Measurements from ENCODE around the gene DUS3L.

Gene DUS3L

DNA sequence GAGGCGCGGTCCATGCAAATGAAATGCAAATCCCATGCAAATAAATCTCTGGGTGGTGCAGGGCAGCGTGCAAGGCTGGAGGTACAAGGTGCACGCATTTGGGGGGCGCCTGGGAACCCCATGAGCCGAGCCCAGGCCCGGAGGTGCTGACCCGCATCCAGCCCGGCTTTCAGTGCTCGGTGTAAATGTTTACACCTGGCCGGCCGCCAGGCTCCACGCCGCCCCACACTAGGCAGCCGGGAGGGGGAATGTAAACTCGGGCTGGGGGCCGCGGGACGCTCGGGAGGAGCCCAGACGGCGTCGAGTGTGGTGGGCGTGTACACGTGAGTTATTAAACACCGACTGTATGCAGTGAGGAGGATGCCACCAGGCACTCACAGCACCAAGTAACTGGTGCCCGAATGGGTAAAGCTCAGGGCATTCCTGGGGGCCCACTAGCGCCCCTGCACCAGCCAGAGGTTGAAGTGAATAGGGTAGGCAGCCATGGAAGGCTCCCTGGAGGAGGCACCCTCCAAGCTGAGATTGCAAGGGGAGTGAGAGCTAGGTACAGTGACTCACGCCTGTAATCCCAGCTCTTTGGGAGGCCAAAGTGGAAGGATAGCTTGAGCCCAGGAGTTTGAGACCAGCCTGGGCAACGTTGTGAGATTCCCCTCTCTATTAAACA is 31.4 kb upstream of the DUS3L start:
- no peak for DNase-seq (ENCODE audit: low read depth in 2 of 2)

DNA sequence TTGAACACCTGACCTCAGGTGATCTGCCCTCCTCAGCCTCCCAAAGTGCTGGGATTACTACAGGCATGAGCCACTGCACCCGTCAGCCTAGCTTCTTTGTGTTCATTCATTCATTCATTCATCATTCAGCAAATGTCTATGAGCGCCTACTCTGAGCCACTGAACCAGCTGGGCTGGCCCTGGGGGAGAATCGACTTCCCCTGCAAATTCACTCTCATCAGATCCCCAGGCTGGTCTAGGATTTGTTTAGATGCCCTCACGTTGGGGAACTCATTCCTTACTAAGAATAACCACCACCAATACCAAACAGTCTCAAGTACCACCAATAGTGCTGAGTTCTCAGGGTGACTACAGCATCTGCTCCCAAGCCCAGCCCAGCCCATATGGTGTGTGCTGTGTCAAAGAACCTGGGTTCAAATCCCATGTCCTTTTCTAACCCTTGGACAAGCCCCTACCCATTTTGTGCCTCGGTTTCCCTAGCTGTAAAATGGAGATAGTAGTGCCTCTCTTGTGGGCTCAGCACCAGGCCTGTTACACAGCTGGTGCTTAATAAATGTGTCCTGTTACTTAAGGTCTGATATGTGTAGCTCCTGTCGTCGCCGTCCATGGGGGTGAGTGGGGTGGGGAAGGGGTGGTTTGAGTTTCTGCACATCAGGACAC is 30.7 kb upstream of the DUS3L start:
- DNase-seq (ENCODE audit: low read depth in 2 of 2) = no peak

DNA sequence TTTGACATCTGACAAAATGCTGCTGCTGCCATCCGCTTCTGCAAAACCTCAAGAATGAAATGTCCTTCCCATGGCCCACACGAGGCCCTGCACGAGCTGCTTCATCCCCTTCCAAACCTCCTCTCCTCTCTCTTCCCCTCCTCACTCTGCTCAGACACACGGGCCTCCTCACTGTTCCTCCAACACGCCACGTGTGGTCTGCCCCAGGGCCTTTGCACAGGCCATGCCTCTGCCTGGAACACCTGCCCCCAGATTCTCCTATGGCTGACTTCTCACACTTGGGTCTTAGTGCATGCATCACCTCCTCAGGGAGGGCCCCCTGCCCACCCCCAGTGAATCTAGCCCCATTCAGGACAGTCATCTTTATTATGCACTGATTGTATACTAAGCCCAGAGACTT is 29.8 kb upstream of the DUS3L start:
- DNase-seq (ENCODE audit: low read depth in 2 of 2) = no peak

DNA sequence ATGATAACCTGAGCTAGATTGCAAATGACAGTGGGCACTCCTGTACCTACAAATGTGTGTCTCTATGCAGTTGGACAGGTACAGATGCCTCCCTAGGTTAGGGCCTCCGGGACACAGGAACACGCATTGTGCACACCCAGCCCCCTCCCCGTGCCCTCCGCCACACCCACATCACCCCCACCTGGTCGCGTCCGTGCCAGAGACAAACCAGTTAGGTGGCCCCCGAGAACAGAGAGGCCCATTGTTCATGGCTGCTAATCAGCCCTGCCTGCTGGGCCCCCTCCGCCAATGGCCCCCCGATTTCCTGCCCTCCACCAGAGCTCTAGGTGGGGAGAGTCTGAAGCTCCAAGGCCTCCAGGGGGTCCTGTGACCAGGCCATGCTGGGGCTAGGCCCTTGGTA is 27.6 kb upstream of the DUS3L start:
- no peak for DNase-seq (ENCODE audit: low read depth in 2 of 2)

DNA sequence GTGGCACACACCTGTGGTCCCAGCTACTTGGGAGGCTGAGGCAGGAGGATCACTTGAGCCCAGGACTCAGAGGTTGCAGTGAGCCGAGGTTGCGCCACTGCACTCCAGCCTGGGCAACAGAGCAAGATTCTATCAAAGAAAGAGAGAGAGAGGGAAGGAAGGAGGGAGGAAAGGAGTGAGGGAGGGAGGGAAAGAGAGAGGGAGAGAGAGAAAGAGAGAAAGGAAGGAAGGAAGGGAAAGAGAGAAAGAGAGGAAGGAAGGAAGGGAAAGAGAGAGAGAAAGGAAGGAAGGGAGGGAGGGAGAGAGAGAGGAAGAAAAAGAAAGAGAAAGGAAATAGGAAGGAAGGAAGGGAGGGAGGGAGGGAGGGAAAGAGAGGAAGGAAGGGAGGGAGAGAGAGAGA is 26.3 kb upstream of the DUS3L start:
- no peak for DNase-seq (ENCODE audit: low read depth in 2 of 2)

DNA sequence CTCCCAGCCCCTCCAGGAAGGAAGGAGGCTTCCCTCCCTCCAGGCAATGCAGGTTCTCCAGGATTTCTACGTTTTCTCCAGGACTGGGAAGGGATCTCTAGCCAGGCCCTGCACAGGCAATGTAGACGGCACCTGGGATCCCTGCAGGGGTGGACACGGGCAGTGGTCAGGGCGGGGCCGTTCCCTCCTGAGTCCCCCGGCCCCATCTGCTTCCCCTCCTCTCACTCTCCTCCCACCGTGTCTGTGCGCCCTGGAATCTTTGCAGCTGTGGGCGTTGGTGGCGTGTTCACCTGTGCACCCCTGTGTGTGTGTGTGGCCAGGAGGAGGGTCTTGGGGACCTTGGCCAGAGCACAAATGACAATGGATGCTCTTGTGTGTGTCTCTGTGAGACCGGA is 23.9 kb upstream of the DUS3L start:
- no peak for DNase-seq (ENCODE audit: low read depth in 2 of 2)

DNA sequence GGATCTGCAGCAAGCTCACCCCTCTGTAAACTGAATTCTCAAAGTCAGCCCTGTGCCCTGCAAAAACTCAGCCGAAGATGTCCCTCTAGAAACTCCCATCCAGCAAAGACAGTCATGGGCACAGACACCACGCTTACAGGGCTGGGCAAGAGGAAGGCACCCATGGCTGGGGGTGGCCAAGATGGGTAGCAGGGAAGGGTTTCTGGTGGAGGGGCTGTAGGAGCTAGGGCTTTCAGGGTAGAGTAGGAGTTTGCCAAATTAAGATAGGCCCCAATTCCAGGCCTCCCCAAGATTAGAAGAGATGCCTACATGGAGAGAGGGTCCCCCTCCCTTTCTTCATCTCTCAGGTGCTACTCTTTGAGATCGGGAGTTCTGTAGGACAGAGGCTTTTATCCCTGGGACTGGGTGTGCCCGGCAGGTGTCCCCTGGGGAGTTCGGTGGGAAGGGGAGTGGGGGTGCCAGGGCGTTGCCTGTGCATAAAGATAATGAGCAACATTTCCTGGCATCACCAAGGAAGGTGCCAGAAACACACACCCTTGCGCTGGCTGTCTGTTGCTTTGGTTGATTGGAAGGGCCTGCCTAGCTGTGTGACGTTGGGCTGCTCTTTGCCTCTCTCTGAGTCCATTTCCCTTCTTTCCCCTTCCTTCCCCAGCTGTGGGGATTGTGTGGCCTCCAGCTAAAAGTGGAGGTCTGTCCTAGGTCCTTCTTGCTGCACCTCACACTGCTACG is 23.3 kb upstream of the DUS3L start:
- no peak for DNase-seq (ENCODE audit: low read depth in 2 of 2)

DNA sequence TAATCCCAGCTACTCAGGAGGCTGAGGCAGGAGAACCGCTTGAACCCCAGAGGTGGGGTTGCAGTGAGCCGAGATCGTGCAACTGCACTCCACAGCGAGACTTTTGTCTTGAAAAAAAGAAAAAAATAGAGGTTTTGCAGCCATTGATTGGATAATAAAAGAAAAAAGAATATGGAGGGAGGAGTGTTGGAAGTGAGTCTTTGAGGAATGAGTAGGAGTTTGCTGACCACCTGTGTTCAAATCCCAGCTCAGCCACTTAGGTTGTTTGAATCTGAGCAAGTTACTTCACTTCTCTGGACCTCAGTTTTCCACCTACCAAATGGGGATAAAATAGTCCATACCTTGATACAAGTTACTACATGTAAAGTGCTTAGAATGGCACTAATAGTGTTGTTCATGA is 20.2 kb upstream of the DUS3L start:
- DNase-seq (ENCODE audit: low read depth in 2 of 2) = no peak

DNA sequence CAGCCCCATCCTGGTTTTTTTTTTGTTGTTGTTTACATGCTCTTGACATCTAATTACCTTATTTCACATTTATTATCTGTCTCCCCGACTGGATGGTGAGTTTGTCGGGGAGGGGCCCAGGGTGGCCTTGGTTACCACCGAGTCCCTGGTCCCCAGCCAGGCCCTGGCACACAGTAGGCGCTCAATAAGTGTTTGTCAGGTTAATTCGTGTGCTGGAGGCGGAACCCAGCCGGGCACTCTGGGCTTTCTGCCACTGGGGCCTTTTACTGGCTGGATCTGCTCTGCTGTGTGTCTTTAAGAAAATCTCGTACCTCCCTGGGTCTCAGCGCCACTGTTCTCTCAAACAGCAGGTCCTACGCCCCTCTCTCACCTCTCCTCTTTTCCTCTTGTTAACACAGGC is 18.5 kb upstream of the DUS3L start:
- no peak for DNase-seq (ENCODE audit: low read depth in 2 of 2)

DNA sequence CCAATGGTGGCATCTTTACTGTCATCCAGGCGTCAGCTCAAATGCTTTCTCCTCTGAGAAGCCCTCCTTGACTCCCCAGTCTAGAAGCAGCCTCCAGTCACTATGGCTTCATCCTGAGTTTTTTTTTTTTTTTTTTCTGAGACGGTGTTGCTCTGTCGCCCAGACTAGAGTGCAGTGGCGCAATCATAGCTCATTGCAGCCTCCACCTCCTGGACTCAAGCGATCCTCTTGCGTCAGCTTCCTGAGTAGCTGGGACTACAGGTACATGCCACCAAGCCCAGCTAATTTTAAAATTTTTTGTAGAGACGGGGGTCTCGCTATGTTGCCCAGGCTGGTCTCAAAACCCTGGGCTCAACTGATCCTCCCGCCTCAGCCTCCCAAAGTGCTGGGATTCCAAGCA is 18.1 kb upstream of the DUS3L start:
- no peak for DNase-seq (ENCODE audit: low read depth in 2 of 2)

DNA sequence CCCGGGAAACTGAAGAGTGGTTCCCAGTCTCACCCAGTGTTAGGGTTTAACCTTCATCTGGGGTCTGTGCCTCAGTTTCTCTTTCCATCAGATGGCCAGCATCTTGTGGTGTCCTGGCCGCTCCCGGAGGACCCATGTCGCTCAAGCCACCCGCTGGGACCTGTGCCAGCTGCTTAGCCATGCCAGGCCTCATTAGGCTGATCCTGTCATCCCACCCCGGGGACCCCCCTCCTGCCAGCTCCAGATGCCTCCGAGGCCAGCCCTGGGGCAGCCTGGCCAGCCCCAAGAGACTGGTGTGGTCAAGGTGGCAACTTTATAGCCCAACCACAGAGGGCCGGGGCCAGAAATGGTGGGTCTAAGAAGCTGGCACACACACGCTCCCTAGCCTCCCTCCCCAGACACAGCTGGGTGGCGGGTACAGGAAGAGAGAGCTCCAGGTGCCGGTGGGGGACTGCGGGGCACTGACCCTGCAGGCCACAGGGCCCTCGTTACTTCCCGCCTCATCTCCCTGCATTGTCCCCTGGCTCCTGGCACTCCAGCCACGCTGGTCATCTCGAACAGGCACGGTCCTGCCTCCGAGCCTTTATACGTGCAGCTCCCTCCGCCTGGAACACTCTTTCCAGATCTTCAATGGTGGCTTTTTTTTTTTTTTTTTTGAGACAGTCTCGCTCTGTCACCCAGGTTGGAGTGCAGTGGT is 17.3 kb upstream of the DUS3L start:
- DNase-seq (ENCODE audit: low read depth in 2 of 2) = no peak

DNA sequence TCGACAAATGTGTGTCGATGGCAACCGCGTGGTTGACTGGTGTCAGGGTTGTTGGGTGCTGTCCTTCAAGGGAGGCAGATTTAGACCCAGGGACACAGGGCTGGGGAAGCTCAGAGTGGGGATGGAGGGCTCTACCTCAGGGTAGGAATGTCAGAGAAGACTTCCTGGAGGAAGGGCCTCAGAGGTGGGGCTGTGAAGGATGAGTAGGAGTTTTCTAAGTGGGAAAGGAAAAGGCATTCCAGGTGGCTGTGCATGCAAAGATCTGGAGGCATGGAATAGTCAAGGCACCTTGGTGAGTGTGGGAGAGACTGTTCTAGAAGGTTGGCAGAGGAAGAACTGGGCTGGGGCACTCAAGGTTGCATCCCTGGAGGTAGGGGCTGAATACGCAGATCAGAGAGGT is 15.9 kb upstream of the DUS3L start:
- no peak for DNase-seq (ENCODE audit: low read depth in 2 of 2)

DNA sequence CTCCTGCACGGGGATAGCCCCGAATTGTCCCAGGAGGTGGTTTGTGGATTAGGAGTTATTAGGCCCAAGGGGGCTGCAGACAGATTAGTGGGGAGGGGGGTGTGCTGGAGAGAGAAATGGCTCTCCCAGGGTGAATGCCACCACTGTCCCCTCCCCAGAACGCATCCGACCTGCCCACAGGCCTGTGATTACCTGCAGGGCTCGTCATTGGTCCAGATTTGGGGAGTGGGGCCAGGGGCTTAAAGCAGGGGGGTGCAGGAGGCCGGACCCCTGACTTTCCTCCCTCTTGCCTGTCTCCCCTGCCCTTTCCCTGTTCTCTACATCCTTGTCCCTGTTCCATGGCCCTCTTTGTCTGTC is 15.1 kb upstream of the DUS3L start:
- DNase-seq (ENCODE audit: low read depth in 2 of 2) = no peak

DNA sequence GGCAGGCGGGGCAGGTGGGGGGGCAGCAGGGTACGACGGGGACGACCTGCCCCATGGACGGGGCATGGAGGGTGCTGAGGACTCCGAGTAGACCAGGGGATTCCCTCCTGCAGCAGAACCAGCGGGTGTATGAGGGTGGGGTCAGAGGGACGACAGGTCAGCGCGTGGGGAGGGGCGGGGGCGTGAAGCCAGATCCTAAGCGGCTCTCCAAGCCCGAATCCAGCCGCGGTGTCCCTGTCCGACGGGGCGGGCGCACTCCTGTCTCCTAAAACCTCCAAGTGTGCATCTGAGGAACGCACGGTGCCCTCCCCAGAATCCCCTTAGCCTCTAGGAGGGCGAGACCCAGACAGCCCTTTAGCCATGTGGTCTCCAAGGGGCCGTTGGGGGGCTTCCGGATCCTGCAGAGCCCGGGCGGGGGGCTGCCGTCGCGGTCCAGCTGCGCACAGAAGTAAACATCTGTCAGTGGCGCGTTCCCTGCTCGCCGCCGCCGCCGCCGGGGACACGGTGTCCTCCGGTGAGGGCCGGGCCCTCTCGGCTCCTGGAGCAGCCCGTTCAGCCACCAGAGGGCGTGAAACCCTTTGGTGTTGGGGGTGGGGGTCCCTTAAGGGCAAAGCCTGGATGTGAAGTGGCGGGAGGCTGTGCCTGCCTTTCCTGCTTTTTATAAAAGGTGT is 14.6 kb upstream of the DUS3L start:
- peak; percentile 44 to 54 for DNase-seq (ENCODE audit: low read depth in 2 of 2)

DNA sequence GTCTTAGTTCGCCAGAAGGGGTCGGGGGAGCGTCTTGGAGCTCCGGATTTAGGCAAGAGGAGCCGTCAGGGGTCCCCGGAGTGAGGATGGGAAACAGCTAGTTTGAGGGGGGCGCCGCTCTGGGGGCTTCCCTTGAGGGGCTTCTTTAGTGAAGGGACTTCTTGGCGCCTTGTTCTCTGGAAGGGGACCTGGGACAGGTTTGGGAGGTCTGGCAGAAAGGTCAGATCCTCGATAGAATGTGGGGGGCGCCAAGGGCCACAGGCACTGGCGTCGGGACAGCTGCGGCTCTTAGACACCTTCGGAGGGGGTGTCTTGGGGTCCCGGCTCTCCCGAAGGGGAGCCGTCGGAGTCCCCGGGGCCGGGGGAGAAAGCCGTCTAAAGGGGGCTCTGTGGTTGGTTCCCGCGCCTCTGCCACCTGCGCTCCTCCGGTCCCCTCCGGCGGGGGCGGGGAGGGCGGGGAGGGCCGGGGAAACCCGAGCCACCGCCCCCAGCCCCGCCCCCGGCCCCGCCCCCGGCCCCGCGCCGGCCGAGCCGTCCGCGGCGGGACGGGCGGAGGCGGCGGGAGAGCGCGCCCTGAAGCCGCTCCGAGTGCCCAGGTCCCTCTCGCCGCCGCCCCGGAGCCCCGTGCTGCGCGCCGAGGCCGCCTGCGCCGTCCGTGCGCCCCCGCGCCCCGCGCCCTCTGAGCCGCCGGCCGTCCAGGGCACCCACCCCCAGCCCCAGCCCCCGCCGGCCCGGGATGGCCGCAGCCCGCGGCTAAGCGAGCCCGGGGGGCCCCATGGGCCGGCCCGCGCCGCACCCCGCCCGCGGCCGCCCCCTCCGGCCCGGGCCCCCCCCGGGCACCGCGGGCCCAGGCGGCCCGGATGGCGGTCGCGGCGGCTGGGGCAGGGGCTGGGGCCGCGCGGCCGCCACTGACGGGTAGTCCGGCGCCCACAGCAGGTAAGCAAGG is 13.8 kb upstream of the DUS3L start, which contains the start of gene NRTN:
NRTN (plus strand) TSS at position 552 of the 946 bp plus-strand sequence. CDS start 19,099 bp downstream, outside the sequence.
- no peak for DNase-seq (ENCODE audit: low read depth in 2 of 2)

DNA sequence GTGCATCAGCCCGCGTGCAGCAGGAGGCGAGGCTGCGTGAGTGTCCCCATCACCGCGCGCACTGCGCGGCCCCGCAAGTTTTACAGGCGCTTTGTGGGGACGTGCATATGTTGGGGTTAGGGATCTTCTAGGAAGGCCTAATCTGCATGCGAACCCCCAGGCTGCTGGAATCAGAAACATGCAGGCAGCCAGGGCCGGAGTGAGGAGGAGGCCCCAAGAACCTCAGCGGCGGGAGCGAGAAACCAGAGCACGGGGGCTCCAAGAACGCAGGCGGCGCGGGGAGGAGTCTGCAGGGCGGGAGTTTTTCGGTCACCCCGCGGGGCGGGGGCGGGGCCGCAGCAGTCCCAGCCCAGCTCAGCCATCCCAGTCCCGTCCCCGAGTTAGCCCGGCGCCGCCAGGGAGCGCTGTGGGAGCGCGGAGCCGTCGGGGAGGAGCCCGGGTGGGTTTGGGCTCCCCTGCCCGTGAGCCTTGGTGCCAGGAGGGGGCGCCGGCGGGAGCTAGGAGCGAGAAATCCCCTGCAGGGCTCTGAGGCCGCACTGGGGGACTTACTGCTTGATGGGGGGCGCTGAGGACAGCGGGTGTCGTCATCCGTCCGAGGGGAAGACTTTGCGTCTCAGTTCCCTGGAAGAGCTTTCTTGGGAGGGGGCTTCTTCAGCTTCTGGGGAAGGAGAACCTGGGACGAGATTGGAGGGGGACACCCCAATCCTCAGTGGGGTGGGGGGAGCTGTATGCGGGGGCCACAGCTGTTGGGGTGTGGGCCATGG is 13.0 kb upstream of the DUS3L start:
- DNase-seq (ENCODE audit: low read depth in 2 of 2) = peak; percentile 92 to 95

DNA sequence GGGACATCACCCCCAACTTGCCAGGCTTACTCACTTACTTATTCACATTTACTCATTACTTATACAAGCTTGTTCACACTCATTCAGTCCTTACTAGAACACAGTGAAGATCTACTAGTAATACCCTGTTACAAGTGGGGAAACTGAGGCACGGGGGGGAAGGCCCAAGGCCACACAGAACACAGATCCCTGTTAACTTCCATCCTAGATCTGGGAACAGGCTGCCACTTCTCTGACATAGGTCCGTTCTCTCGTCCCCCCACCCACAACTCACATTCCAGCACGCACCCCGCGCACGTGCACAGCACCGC is 12.4 kb upstream of the DUS3L start:
- no peak for DNase-seq (ENCODE audit: low read depth in 2 of 2)

DNA sequence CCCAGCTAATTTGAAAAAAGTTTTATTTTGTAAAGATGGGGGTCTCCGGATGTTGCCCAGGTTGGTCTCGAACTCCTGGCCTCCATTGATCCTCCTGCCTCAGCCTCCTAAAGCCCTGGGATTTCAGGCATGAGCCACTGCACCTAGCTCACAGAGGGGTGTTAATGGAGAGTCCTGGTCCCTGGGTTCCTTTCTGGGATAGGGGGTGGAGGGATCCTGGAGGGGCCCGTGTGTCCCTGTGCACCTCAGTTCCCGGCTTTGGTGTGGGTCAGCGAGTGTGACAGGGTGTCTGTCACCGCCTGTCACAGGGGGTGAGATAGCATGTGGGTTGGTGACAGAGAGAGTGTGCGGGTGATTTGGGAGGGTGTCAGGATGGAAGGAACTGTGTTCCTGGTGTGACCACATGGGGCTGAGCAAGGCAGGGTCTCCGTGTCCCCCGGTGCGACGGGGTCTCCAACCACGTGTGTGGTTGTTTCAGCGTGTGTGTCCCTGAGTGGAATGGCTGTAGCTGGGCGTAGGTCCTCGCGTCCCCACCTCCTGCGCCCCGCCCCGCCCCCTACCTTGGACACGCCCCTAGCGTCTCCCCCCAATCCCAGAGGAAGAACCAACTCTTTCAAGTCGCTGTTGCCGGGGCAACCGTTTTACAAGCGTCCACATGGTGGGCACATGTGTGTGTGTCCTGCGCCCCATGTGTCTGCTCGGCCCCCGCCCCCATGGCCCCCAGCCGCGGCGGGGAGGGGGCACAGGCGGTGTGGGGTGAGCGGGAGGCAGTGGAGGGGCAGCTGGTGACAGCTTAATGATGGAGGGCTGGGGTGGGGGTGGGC is 11.0 kb upstream of the DUS3L start:
- DNase-seq (ENCODE audit: low read depth in 2 of 2) = no peak

Measured in stimulated activated CD4-positive, alpha-beta T cell treated with anti-CD3 and anti-CD28 coated beads, Interleukin-4, amount 100 ng/mL, for 48 hours (primary cell).